ENCODE data around the gene IPO9. TPM values are rescaled to one million over a fixed set of nuclear protein-coding genes. Genes with fewer than 3 reads are reported as not detected.

Gene IPO9
- total and polyA plus RNA-seq, 2 of the 4 experiments (the other 2 are of a cell fraction) = 14.0 to 23.4 TPM

- ChIA-PET POLR2A (ENCODE audit: unreplicated experiment) (no interaction called here), CTCF (interaction anchor here (0.6 kb wide), 1 partner anchor 212 kb away, joined by 4 read pairs; no protein-coding TSS in a partner anchor)
- intact Hi-C loops (cut with micrococcal nuclease) (no loop called here), in situ Hi-C loops (cut with MboI; ENCODE audit: low sequenced_read_pairs) (no loop called here), dilution Hi-C loops (cut with HindIII; ENCODE audit: low sequenced_read_pairs, unreplicated experiment) (no loop called here)
- TF ChIP-seq RCOR1 (IDR thresholded peaks at IDR 0.05; ENCODE audit: insufficient replicate concordance, low read length) = no peak
- TF ChIP-seq, protein P1, sequence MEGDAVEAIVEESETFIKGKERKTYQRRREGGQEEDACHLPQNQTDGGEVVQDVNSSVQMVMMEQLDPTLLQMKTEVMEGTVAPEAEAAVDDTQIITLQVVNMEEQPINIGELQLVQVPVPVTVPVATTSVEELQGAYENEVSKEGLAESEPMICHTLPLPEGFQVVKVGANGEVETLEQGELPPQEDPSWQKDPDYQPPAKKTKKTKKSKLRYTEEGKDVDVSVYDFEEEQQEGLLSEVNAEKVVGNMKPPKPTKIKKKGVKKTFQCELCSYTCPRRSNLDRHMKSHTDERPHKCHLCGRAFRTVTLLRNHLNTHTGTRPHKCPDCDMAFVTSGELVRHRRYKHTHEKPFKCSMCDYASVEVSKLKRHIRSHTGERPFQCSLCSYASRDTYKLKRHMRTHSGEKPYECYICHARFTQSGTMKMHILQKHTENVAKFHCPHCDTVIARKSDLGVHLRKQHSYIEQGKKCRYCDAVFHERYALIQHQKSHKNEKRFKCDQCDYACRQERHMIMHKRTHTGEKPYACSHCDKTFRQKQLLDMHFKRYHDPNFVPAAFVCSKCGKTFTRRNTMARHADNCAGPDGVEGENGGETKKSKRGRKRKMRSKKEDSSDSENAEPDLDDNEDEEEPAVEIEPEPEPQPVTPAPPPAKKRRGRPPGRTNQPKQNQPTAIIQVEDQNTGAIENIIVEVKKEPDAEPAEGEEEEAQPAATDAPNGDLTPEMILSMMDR (conservative IDR thresholded peaks at IDR 0.05; ENCODE audit: low read depth, low read length) = no peak
- no peak for TF ChIP-seq MXI1 (IDR thresholded peaks at IDR 0.05; ENCODE audit: borderline replicate concordance, low read depth, low read length)
- TF ChIP-seq MAZ (IDR thresholded peaks at IDR 0.05; ENCODE audit: borderline replicate concordance, low read depth, low read length) = no peak
- no peak for TF ChIP-seq CEBPB (IDR thresholded peaks at IDR 0.05; ENCODE audit: low read depth, low read length)
- no peak for TF ChIP-seq USF2 (IDR thresholded peaks at IDR 0.05; ENCODE audit: low read depth, low read length)
- no peak for TF ChIP-seq NFE2L2 (IDR thresholded peaks at IDR 0.05; ENCODE audit: low read depth, low read length)
- TF ChIP-seq, protein P2, sequence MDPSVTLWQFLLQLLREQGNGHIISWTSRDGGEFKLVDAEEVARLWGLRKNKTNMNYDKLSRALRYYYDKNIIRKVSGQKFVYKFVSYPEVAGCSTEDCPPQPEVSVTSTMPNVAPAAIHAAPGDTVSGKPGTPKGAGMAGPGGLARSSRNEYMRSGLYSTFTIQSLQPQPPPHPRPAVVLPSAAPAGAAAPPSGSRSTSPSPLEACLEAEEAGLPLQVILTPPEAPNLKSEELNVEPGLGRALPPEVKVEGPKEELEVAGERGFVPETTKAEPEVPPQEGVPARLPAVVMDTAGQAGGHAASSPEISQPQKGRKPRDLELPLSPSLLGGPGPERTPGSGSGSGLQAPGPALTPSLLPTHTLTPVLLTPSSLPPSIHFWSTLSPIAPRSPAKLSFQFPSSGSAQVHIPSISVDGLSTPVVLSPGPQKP (IDR thresholded peaks at IDR 0.05; ENCODE audit: borderline replicate concordance, low read depth, low read length) = no peak
- no peak for TF ChIP-seq FOS (IDR thresholded peaks at IDR 0.05; ENCODE audit: low read depth, low read length)
- no peak for TF ChIP-seq CHD1 (IDR thresholded peaks at IDR 0.05; ENCODE audit: low read depth, low read length)
- TF ChIP-seq RAD21 (IDR thresholded peaks at IDR 0.05; ENCODE audit: low read length) = no peak
- no peak overlapping the region for H2BK5ac ChIP-seq (ENCODE audit: low read depth, low read length, poor library complexity, severe bottlenecking)
- H3K4me2 ChIP-seq (ENCODE audit: low read depth, low read length) = no peak overlapping the region
- peaks cover 16 to 30% of the 10 kb centered on the region in 2 experiments for H3K79me1 ChIP-seq (ENCODE audit: low read depth in 1 of 2, low read length in 2 of 2)
- H3K4me3 ChIP-seq (ENCODE audit: insufficient read depth, low read depth, low read length) = no peak overlapping the region
- no peak overlapping the region for H3K23ac ChIP-seq (ENCODE audit: low read depth, low read length)
- no peak overlapping the region for H3K18ac ChIP-seq (ENCODE audit: low read depth, low read length)
- H2BK15ac ChIP-seq (ENCODE audit: low read depth, low read length) = no peak overlapping the region
- no peak overlapping the region for H2AK9ac ChIP-seq (replicated peaks; ENCODE audit: low read depth, low read length, poor library complexity)
- peaks cover 41% of the 10 kb centered on the region for H3K36me3 ChIP-seq (ENCODE audit: control insufficient read depth, insufficient read depth, low read length)
- no peaks in the 10 kb centered on the region; the same call in 1 of the 2 replicates for H4K20me1 ChIP-seq (ENCODE audit: insufficient read depth, low read length)
- H4K8ac ChIP-seq (ENCODE audit: low read depth in 2 of 2, low read length in 2 of 2) = no peak overlapping the region
- H3K27ac ChIP-seq (ENCODE audit: insufficient read depth, low read length) = no peak overlapping the region
- no peak overlapping the region for H4K5ac ChIP-seq (ENCODE audit: low read depth, low read length)
- H2BK120ac ChIP-seq (ENCODE audit: low read depth, low read length) = no peak overlapping the region
- H3K9ac ChIP-seq (ENCODE audit: low read depth, low read length) = no peak overlapping the region
- no peak overlapping the region for H3K4ac ChIP-seq (ENCODE audit: low read depth, low read length)
- no peak overlapping the region for H4K91ac ChIP-seq (ENCODE audit: insufficient read depth, low read depth, low read length)
- DNase-seq (no peak), ATAC-seq (ENCODE audit: low read depth) (no peak)
- no peaks in the 10 kb centered on the region; the same call in 1 of the 2 replicates for H3K4me1 ChIP-seq (ENCODE audit: control insufficient read depth, insufficient read depth, low read length)
- H3K14ac ChIP-seq (replicated peaks; ENCODE audit: low read depth, low read length) = no peak overlapping the region
- H2AK5ac ChIP-seq (ENCODE audit: low read depth, low read length) = no peak overlapping the region
- H3K56ac ChIP-seq (ENCODE audit: extremely low read depth, insufficient read depth, low read length) = no peak overlapping the region
- no peak overlapping the region for H2AFZ ChIP-seq (replicated peaks; ENCODE audit: low read length, poor library complexity)
- no peaks in the 10 kb centered on the region; the same call in 1 of the 2 replicates for H3K9me1 ChIP-seq (ENCODE audit: insufficient read depth, low read length)
- no peak overlapping the region for H2BK20ac ChIP-seq (ENCODE audit: low read depth, low read length)
- no peaks in the 10 kb centered on the region for H3K9me3 ChIP-seq (ENCODE audit: control insufficient read depth, insufficient read depth, low read length)
- H3K27me3 ChIP-seq (ENCODE audit: control insufficient read depth, insufficient read depth, low read length) = no peaks in the 10 kb centered on the region
- no TSS peak for BruUV-seq (replicated peaks)
Measured at GRCh38 chr1:201800246-201800645, 28.7 kb upstream of the IPO9 start.
